Upper lobe of right lung (tissue), 1 donor: Measurements from ENCODE around the gene TTC23L. TPM values are rescaled to one million over a fixed set of nuclear protein-coding genes. Genes with fewer than 3 reads are reported as not detected.

Source experiments
- ATAC-seq: fragments of 200-7000 bp; cut with Tn5 transposase; one replicate; pipeline ENCODE4 v1.9.1; 2020; ENCODE audit warnings: mild to moderate bottlenecking, moderate library complexity
- DNase-seq: peaks from one replicate; pipeline ENCODE4 v3.0.0-alpha.2; 2020
- H3K27ac ChIP-seq: fragments of 200-600 bp; one replicate; pipeline ENCODE4 v1.8.0; 2022
- H3K27me3 ChIP-seq: fragments of 200-600 bp; one replicate; pipeline ENCODE4 v1.8.0; 2022; ENCODE audit warnings: mild to moderate bottlenecking
- H3K36me3 ChIP-seq: fragments of 200-600 bp; one replicate; pipeline ENCODE4 v1.8.0; 2022
- H3K4me1 ChIP-seq: fragments of 200-600 bp; one replicate; pipeline ENCODE4 v1.8.0; 2022
- H3K4me3 ChIP-seq: fragments of 200-600 bp; one replicate; pipeline ENCODE4 v1.8.0; 2022; ENCODE audit warnings: mild to moderate bottlenecking
- H3K9me3 ChIP-seq: fragments of 200-600 bp; one replicate; pipeline ENCODE4 v1.8.0; 2022
- intact Hi-C: fragments of 100-400 bp; cut with DNase I; formaldehyde crosslinking; loops from one replicate; pipeline ENCODE4 v1.11.0; 2022
- total RNA-seq: library from RNA; stranded (reverse); fragmentation: NEBNext Ultra II Directional; extraction: Animal tissue kit (Norgen Biotek cat#: 25700); gene quantifications from one replicate; pipeline ENCODE4 v1.2.1, GENCODE V29; 2021
- TF ChIP-seq, protein P1 (sequence below): fragments of 200-600 bp; IDR thresholded peaks from one replicate; pipeline ENCODE4 v1.8.0; 2022; ENCODE audit warnings: antibody characterized with exemption
- donor health status: DM: no; HTN: yes; CAD: no; lungs with severe emphysema.

TTC23L gene
- total RNA-seq, 1 donor from 2014 or later, result 0.20 TPM

DNA sequence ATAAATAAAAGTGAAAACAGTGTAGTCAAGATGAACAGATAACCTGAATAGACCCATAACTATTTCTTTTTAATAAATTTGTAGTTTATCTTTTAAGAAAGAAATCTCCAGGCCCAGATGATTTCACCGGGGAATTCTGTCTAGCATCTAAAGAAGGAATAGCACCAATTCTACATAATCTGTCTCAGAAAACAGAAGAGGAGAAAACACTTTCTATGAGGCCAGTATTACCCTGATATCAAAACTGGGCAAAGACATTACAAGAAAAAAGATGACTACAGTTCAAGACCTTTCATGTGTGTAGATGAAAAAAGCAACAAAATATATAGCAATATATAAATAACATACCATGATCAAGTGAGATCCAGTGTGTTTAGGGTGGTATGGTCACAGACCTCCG lies 31.4 kb downstream of the TTC23L start:
- TF ChIP-seq, protein P1, sequence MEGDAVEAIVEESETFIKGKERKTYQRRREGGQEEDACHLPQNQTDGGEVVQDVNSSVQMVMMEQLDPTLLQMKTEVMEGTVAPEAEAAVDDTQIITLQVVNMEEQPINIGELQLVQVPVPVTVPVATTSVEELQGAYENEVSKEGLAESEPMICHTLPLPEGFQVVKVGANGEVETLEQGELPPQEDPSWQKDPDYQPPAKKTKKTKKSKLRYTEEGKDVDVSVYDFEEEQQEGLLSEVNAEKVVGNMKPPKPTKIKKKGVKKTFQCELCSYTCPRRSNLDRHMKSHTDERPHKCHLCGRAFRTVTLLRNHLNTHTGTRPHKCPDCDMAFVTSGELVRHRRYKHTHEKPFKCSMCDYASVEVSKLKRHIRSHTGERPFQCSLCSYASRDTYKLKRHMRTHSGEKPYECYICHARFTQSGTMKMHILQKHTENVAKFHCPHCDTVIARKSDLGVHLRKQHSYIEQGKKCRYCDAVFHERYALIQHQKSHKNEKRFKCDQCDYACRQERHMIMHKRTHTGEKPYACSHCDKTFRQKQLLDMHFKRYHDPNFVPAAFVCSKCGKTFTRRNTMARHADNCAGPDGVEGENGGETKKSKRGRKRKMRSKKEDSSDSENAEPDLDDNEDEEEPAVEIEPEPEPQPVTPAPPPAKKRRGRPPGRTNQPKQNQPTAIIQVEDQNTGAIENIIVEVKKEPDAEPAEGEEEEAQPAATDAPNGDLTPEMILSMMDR, result no peak
- Histone ChIP-seq H3K27me3 (no peaks in the 10 kb centered on the region), H3K9me3 (no peaks in the 10 kb centered on the region), H3K27ac (no peak overlapping the region), H3K4me1 (no peaks in the 10 kb centered on the region), H3K4me3 (no peak overlapping the region), H3K36me3 (no peaks in the 10 kb centered on the region)
- intact Hi-C loops, result no loop called here
- no peak for ATAC-seq
- no peak for DNase-seq

DNA sequence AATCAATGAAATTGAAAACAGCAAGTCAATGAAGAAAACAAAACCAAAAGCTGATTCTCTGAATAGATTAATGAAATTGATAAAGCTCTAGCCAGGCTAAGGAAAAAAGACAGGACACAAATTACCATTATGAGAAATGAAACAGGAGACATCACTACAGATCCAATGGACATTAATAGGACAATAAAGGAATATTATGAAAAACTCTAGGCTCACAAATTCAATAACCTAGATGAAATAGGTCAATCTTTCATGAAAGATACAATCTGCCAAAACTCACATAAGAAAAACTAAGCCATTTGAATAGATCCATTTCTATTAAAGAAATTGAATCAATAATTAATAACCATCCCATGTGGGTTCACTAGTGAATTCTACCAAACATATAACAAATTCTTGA lies 37.3 kb downstream of the TTC23L start:
- Histone ChIP-seq H3K4me3 (no peak overlapping the region), H3K9me3 (no peaks in the 10 kb centered on the region), H3K4me1 (no peaks in the 10 kb centered on the region), H3K27me3 (no peaks in the 10 kb centered on the region), H3K27ac (no peak overlapping the region), H3K36me3 (no peaks in the 10 kb centered on the region)
- no peak for DNase-seq
- TF ChIP-seq, protein P1, result no peak
- ATAC-seq, result no peak
- intact Hi-C loops, result no loop called here

DNA sequence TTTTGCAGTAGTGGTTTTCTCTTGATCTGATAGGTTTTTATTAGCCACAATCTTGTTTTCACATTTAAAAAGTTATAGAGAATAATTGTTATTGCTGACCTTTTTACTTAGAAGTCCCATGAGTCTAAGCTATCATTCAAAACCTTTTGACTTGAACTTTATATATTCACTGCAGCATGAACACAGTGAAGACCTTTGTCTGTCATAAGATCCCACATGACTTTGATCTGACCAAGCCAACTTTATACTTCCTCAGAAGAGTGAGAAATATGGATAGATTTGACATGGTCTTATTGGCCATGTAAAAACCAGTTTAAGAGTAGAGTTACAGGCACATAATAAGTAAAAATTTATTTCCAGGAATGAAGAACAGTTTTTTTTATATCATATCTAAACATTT lies 42.3 kb downstream of the TTC23L start:
- DNase-seq, result no peak
- Histone ChIP-seq H3K27me3 (no peaks in the 10 kb centered on the region), H3K4me3 (no peak overlapping the region), H3K4me1 (no peaks in the 10 kb centered on the region), H3K27ac (no peak overlapping the region), H3K9me3 (no peaks in the 10 kb centered on the region), H3K36me3 (no peaks in the 10 kb centered on the region)
- TF ChIP-seq, protein P1, result no peak
- no peak for ATAC-seq
- intact Hi-C loops, result no loop called here

DNA sequence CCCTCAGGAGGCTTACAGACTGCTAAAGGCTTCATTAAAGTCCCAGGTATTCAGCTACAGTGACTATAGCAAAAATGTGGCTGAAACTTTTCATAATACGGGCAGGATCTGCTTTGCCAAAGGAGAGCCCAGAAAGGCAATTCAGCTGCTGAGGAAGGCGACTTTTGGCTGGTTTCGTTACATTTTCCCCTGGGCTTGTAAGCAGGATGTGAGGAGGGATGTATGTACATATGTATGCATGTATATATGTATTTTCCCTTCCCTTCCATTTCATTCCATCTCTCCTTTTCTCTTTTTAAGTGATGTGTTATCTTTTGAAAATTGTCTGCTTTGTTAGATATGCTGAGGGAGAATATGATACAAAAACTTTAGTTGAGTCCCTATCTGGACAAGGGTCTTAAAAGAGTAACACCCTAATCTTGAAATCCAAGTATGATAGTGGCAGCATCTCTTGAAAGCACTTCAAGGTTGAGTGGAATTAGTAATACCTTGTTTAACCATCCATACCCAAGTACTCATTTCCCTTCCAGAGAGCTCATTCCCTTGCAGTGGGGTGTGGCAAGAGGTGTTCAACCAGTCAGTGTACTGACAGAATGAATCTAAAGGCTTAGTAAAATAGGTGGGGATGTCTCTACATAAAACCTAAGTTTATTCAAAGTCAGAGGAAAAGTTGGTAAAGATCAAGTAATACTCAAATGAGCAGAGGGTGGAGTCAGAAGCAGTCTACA lies 47.6 kb downstream of the TTC23L start:
- Histone ChIP-seq H3K4me3 (no peak overlapping the region), H3K27ac (no peak overlapping the region), H3K4me1 (no peaks in the 10 kb centered on the region), H3K9me3 (no peaks in the 10 kb centered on the region), H3K36me3 (no peaks in the 10 kb centered on the region), H3K27me3 (no peaks in the 10 kb centered on the region)
- DNase-seq (no peak), ATAC-seq (peak; percentile 53)
- intact Hi-C loops, result no loop called here
- TF ChIP-seq, protein P1, result no peak

DNA sequence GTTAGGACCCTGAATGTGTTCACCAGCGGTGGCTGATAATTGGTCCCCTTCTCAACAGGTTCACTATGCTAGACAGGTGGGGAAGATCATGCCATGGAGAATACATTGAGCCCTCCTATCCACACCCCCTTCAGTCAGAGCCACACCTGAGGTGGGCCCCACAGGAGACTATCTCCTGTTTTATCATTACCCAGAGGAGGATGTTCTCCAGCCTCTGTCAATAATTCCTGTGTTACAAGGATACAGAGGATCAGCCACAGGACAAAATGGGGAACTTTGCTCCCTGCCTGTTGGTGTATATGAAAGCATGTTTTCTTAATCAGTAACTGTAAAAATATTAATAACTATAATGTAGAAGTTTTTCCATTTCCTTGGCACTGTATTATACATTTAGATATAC lies 50.4 kb downstream of the TTC23L start:
- TF ChIP-seq, protein P1, result no peak
- no peaks in the 10 kb centered on the region for H3K27me3 ChIP-seq
- no peak overlapping the region for H3K27ac ChIP-seq
- no peaks in the 10 kb centered on the region for H3K36me3 ChIP-seq
- ATAC-seq (no peak), DNase-seq (no peak)
- H3K4me1 ChIP-seq, result no peaks in the 10 kb centered on the region
- intact Hi-C loops, result no loop called here
- H3K4me3 ChIP-seq, result no peak overlapping the region
- no peaks in the 10 kb centered on the region for H3K9me3 ChIP-seq
